Measurements from ENCODE around the gene CHAC1. TPM values are rescaled to one million over a fixed set of nuclear protein-coding genes. Genes with fewer than 3 reads are reported as not detected.

Gene CHAC1
- total RNA-seq, 2 experiments from 2014 or later, result 40.4 to 55.6 TPM

- Histone ChIP-seq H3K4me3 (ENCODE audit: low read depth, low read length, poor library complexity, severe bottlenecking) (no peak overlapping the region), H3K27ac (ENCODE audit: low read depth, low read length, poor library complexity, severe bottlenecking) (no peak overlapping the region), H3K9me2 (ENCODE audit: insufficient read depth, low read length) (no peaks in the 10 kb centered on the region), H3K9me3 (ENCODE audit: low read length) (no peaks in the 10 kb centered on the region), H3K79me2 (ENCODE audit: insufficient read depth, low read depth, low read length) (no peaks in the 10 kb centered on the region), H2AFZ (ENCODE audit: low read length) (no peak overlapping the region), H3K4me2 (ENCODE audit: low read length) (no peak overlapping the region), H3K4me1 (ENCODE audit: insufficient read depth, low read length, poor library complexity, severe bottlenecking) (no peaks in the 10 kb centered on the region), H4K20me1 (ENCODE audit: insufficient read depth, low read length) (no peaks in the 10 kb centered on the region), H3K36me3 (ENCODE audit: insufficient read depth, low read length) (peaks cover 85% of the 10 kb centered on the region)
- ChIA-PET POLR2A (interaction anchor here (0.6 to 1.0 kb wide), 2 partner anchors 29 to 129 kb away, joined by 3 read pairs; no protein-coding TSS in a partner anchor), CTCF (ENCODE audit: unreplicated experiment) (interaction anchor here (0.5 kb wide), 1 partner anchor 17 kb away, joined by 3 read pairs; no protein-coding TSS in a partner anchor)
- no peak for DNase-seq (ENCODE audit: low spot score)
- BruUV-seq (replicated peaks), result no TSS peak
- TF ChIP-seq, protein P1, sequence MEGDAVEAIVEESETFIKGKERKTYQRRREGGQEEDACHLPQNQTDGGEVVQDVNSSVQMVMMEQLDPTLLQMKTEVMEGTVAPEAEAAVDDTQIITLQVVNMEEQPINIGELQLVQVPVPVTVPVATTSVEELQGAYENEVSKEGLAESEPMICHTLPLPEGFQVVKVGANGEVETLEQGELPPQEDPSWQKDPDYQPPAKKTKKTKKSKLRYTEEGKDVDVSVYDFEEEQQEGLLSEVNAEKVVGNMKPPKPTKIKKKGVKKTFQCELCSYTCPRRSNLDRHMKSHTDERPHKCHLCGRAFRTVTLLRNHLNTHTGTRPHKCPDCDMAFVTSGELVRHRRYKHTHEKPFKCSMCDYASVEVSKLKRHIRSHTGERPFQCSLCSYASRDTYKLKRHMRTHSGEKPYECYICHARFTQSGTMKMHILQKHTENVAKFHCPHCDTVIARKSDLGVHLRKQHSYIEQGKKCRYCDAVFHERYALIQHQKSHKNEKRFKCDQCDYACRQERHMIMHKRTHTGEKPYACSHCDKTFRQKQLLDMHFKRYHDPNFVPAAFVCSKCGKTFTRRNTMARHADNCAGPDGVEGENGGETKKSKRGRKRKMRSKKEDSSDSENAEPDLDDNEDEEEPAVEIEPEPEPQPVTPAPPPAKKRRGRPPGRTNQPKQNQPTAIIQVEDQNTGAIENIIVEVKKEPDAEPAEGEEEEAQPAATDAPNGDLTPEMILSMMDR (conservative IDR thresholded peaks at IDR 0.05; ENCODE audit: low read length), result no peak
- TF ChIP-seq EZH2phosphoT487 (IDR thresholded peaks at IDR 0.05; ENCODE audit: borderline replicate concordance, low read depth, low read length), result no peak
- intact Hi-C loops (cut with micrococcal nuclease; ENCODE audit: unreplicated experiment), result no loop called here
These were observed 39.0 kb downstream of the CHAC1 start for GRCh38 chr15:40992241-40992741.

DNA sequence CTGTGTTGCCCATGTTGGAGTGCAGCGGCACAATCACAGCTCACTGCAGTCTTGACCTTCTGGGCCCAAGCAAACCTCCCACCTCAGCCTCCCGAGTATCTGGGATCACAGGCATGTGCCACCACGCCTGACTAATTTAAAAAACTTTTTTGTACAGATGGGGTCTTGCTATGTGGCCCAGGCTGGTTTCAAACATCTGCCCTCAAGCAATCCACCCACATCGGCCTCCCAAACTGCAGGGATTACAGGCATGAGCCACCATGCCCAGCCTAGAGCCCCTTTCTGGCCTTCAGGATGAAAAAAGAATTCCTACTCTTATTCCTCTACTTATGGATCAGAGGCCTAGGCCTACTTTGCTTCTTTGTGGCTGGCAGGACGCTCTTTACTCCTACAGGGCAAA, 39.6 kb downstream of the CHAC1 start:
- BruUV-seq (replicated peaks), result no TSS peak
- TF ChIP-seq, protein P1 (conservative IDR thresholded peaks at IDR 0.05; ENCODE audit: low read length), result no peak
- no peak for TF ChIP-seq EZH2phosphoT487 (IDR thresholded peaks at IDR 0.05; ENCODE audit: borderline replicate concordance, low read depth, low read length)
- intact Hi-C loops (cut with micrococcal nuclease; ENCODE audit: unreplicated experiment), result no loop called here
- no peaks in the 10 kb centered on the region for H3K9me3 ChIP-seq (ENCODE audit: low read length)
- POLR2A ChIA-PET, result interaction anchor here (0.6 to 1.0 kb wide), 2 partner anchors 28 to 129 kb away, joined by 3 read pairs; no protein-coding TSS in a partner anchor
- no peak overlapping the region for H2AFZ ChIP-seq (ENCODE audit: low read length)
- H3K36me3 ChIP-seq (ENCODE audit: insufficient read depth, low read length), result peaks cover 84% of the 10 kb centered on the region
- CTCF ChIA-PET (ENCODE audit: unreplicated experiment), result interaction anchor here (0.5 kb wide), 1 partner anchor 17 kb away, joined by 3 read pairs; no protein-coding TSS in a partner anchor
- no peak overlapping the region for H3K4me3 ChIP-seq (ENCODE audit: low read depth, low read length, poor library complexity, severe bottlenecking)
- DNase-seq (ENCODE audit: low spot score), result no peak
- H3K9me2 ChIP-seq (ENCODE audit: insufficient read depth, low read length), result no peaks in the 10 kb centered on the region
- no peaks in the 10 kb centered on the region for H3K79me2 ChIP-seq (ENCODE audit: insufficient read depth, low read depth, low read length)
- H3K4me2 ChIP-seq (ENCODE audit: low read length), result no peak overlapping the region
- H3K27ac ChIP-seq (ENCODE audit: low read depth, low read length, poor library complexity, severe bottlenecking), result no peak overlapping the region
- no peaks in the 10 kb centered on the region for H4K20me1 ChIP-seq (ENCODE audit: insufficient read depth, low read length)
- H3K4me1 ChIP-seq (ENCODE audit: insufficient read depth, low read length, poor library complexity, severe bottlenecking), result no peaks in the 10 kb centered on the region

GRCh38 chr15:40995656-40996055, 42.4 kb downstream of the CHAC1 start:
- no peaks in the 10 kb centered on the region for H3K79me2 ChIP-seq (ENCODE audit: insufficient read depth, low read depth, low read length)
- H3K4me3 ChIP-seq (ENCODE audit: low read depth, low read length, poor library complexity, severe bottlenecking), result no peak overlapping the region
- H3K9me2 ChIP-seq (ENCODE audit: insufficient read depth, low read length), result no peaks in the 10 kb centered on the region
- DNase-seq (ENCODE audit: low spot score), result no peak
- H3K9me3 ChIP-seq (ENCODE audit: low read length), result no peaks in the 10 kb centered on the region
- no peaks in the 10 kb centered on the region for H3K4me1 ChIP-seq (ENCODE audit: insufficient read depth, low read length, poor library complexity, severe bottlenecking)
- no TSS peak for BruUV-seq (replicated peaks)
- intact Hi-C loops (cut with micrococcal nuclease; ENCODE audit: unreplicated experiment), result no loop called here
- no peaks in the 10 kb centered on the region for H4K20me1 ChIP-seq (ENCODE audit: insufficient read depth, low read length)
- peaks cover 83% of the 10 kb centered on the region for H3K36me3 ChIP-seq (ENCODE audit: insufficient read depth, low read length)
- TF ChIP-seq, protein P1 (conservative IDR thresholded peaks at IDR 0.05; ENCODE audit: low read length), result no peak
- TF ChIP-seq EZH2phosphoT487 (IDR thresholded peaks at IDR 0.05; ENCODE audit: borderline replicate concordance, low read depth, low read length), result no peak
- no peak overlapping the region for H3K4me2 ChIP-seq (ENCODE audit: low read length)
- CTCF ChIA-PET (ENCODE audit: unreplicated experiment), result no interaction called here
- no peak overlapping the region for H2AFZ ChIP-seq (ENCODE audit: low read length)
- POLR2A ChIA-PET, result no interaction called here
- no peak overlapping the region for H3K27ac ChIP-seq (ENCODE audit: low read depth, low read length, poor library complexity, severe bottlenecking)

All from OCI-LY7 (cell line).